HUES6 (cell line): Measurements from ENCODE around the gene DNAJA3.

Experiments used
- H3K27ac ChIP-seq: 2 replicates; pipeline ENCODE4 v1.7.0; 2013; ENCODE audit warnings: low read depth, mild to moderate bottlenecking, low read length, inconsistent platforms
- H3K27me3 ChIP-seq: 2 replicates; pipeline ENCODE4 v1.6.1; 2013; ENCODE audit warnings: low read length; ENCODE audit not compliant: control insufficient read depth, insufficient read depth
- H3K36me3 ChIP-seq: 2 replicates; pipeline ENCODE4 v1.6.1; 2013; ENCODE audit warnings: low read length; ENCODE audit not compliant: control insufficient read depth, insufficient read depth
- H3K4me1 ChIP-seq: 2 replicates; pipeline ENCODE4 v1.6.1; 2013; ENCODE audit warnings: low read length; ENCODE audit not compliant: control insufficient read depth, insufficient read depth
- H3K4me3 ChIP-seq: 2 replicates; pipeline ENCODE4 v1.5.1; 2013; ENCODE audit warnings: low read depth, low read length
- H3K9ac ChIP-seq: one replicate; pipeline ENCODE4 v1.6.1; 2013; ENCODE audit warnings: mild to moderate bottlenecking, low read length
- H3K9me3 ChIP-seq: 2 replicates; pipeline ENCODE4 v1.6.1; 2013; ENCODE audit warnings: low read depth, low read length; ENCODE audit not compliant: control insufficient read depth, insufficient read depth

DNAJA3 gene

DNA sequence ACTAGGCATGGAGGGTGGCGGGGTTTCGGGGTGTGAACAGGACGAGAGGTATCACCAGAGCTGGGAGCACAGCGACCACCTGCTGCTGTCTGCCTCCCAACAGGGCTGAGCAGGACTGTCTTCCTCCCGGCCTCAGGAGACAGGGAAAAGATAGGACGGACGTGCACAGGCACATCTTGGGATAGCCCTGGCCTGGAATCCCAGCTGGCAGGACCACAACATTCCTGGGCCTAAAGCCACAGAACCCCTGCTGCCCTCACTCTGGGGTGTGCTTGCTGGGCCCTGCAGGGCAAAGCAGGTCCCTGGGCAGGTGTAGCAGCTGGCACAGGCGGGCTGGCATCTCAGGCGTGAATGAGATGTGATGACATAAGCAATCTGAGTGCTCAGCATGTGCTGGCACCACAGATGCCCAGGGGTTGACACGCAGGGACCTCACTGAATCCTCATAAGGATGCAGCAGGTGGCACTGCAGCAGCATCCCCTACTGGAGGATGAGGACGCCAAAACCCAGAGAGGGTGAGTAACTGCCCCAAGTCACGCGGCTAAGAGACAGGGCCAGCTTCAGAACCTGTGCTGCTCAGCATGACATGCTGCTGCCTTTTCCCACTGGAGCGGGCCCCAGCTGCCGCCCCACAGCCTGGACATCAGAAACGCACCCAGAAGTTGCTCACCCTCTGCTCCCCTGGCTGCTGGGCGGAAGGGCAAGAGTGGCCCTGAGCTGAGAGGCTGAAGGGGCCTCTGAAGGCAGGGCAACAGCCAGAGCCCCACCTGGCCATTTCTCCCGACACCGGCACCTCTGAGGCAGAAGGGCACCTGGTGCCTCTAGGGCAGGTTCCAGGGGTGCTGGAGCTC, 16.4 kb upstream of the DNAJA3 start:
- no peaks in the 10 kb centered on the region for H3K27me3 ChIP-seq
- peaks cover 30% of the 10 kb centered on the region for H3K36me3 ChIP-seq
- H3K27ac ChIP-seq, result no peak overlapping the region
- H3K9me3 ChIP-seq, result no peaks in the 10 kb centered on the region
- no peak overlapping the region for H3K9ac ChIP-seq
- H3K4me3 ChIP-seq, result no peak overlapping the region
- H3K4me1 ChIP-seq, result peaks cover 3% of the 10 kb centered on the region

- H3K27me3 ChIP-seq, result no peaks in the 10 kb centered on the region
- H3K36me3 ChIP-seq, result peaks cover 25% of the 10 kb centered on the region
- no peak overlapping the region for H3K4me3 ChIP-seq
- no peak overlapping the region for H3K9ac ChIP-seq
- peaks cover 6% of the 10 kb centered on the region; the same call in 1 of the 2 replicates for H3K4me1 ChIP-seq
- no peak overlapping the region for H3K27ac ChIP-seq
- H3K9me3 ChIP-seq, result no peaks in the 10 kb centered on the region
Observed at GRCh38 chr16:4410335-4411075, 15.2 kb upstream of the DNAJA3 start.

GRCh38 chr16:4411684-4412083, 14.0 kb upstream of the DNAJA3 start:
- Histone ChIP-seq H3K36me3 (peaks cover 25% of the 10 kb centered on the region), H3K27ac (no peak overlapping the region), H3K4me1 (peaks cover 7% of the 10 kb centered on the region; the same call in 1 of the 2 replicates), H3K27me3 (no peaks in the 10 kb centered on the region), H3K4me3 (no peak overlapping the region), H3K9ac (no peak overlapping the region), H3K9me3 (no peaks in the 10 kb centered on the region)

GRCh38 chr16:4412159-4412558, 13.5 kb upstream of the DNAJA3 start:
- Histone ChIP-seq H3K27ac (no peak overlapping the region), H3K4me3 (no peak overlapping the region), H3K4me1 (peaks cover 7% of the 10 kb centered on the region; the same call in 1 of the 2 replicates), H3K27me3 (no peaks in the 10 kb centered on the region), H3K36me3 (peaks cover 25% of the 10 kb centered on the region), H3K9me3 (no peaks in the 10 kb centered on the region), H3K9ac (no peak overlapping the region)

DNA sequence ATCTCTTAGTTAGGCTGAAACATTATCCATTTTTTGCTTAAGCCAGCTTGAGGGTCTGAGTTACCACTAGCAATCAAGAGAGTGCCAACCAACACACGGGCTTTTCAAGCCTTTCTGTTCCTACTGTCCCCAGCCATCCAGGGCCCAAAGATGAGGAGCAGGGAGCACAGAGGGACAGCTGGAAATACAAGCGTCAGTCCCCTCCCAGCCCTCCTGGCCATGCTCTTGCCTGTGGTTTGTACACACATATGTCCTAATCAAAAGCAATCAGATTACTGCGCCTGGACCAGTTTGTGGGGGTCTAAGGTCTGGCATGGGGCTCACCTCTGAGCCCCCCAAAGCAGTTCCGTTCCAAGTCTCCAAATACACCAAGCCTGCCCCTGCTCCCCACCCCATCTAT, 12.8 kb upstream of the DNAJA3 start:
- Histone ChIP-seq H3K9me3 (no peaks in the 10 kb centered on the region), H3K4me1 (peaks cover 7% of the 10 kb centered on the region; the same call in 1 of the 2 replicates), H3K4me3 (no peak overlapping the region), H3K27me3 (no peaks in the 10 kb centered on the region), H3K36me3 (peaks cover 18% of the 10 kb centered on the region), H3K27ac (no peak overlapping the region), H3K9ac (no peak overlapping the region)

DNA sequence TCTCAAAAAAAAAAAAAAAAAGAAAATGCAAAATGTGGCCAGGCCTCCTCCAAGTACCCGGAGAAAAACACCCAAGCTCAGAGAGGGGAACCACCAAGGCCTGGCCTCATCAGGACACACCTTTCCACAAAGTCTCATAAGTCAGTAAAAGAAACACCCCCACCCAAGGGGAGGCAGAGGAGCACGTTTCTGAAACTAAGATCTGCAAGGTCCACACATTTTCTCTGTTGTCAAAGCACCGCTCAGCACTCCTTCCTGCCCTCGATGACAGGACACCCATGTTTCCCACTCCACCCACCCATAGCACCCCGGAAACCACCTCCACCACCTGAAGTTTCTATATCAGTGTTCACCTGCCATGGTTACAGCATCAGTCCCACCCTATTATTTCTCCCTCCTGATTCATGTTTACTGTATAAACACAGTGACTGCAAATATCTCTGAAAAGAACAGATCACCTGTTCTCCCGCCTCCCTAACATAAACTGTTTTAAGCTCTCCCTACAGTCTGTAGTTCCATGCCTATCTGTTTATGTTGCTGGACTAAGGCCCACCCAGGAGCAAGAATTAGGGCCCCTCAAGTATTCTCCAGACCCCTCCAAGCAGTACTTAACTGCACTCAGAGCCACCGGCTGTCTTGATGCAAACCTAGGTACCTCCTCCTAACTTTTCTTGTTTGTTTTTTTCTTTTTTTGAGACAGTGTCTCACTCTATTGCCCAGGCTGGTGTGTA, 11.3 kb upstream of the DNAJA3 start:
- Histone ChIP-seq H3K9me3 (no peaks in the 10 kb centered on the region), H3K36me3 (peaks cover 14% of the 10 kb centered on the region; the same call in 1 of the 2 replicates), H3K27ac (no peak overlapping the region), H3K9ac (no peak overlapping the region), H3K4me3 (no peak overlapping the region), H3K27me3 (no peaks in the 10 kb centered on the region), H3K4me1 (peaks cover 8% of the 10 kb centered on the region; the same call in 1 of the 2 replicates)

DNA sequence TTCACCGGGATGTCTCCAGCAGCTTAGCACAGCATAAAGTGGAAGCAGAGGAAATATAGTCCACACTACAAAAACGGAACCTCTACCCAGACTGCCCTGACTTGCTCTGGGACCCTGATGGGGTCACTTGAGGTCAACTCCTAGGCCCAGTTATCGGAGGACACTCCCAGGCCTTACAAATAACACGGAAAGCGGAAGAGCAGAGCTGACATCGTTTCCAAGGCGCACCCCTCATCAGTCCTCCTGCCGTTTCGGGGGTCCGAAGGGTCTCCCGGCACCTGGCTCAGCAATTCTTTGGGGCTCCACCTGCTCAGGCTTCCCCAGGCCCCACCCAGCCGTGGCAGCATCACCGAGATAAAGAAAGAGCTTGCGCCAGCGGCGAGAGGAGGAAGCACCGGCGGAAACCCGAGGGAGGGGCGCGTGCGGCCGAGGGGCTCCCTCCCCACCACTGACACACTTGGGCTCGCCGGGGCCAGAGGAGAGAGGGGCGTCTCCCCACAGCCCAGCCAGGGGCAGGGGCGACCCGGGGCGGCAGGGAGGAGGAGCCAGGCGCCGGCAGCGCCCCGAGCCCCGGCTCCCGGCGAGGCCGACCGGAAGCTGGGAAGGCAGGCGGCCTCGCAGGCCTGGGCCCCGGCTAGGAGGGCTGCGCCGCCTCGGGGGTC, 10.0 kb upstream of the DNAJA3 start:
- H3K27me3 ChIP-seq, result no peaks in the 10 kb centered on the region
- peaks cover 14% of the 10 kb centered on the region; the same call in 1 of the 2 replicates for H3K36me3 ChIP-seq
- no peaks in the 10 kb centered on the region for H3K9me3 ChIP-seq
- H3K4me3 ChIP-seq, result peak overlapping the region; percentile 75
- H3K4me1 ChIP-seq, result peaks cover 11% of the 10 kb centered on the region
- peak overlapping the region; percentile 63 for H3K9ac ChIP-seq
- no peak overlapping the region for H3K27ac ChIP-seq

DNA sequence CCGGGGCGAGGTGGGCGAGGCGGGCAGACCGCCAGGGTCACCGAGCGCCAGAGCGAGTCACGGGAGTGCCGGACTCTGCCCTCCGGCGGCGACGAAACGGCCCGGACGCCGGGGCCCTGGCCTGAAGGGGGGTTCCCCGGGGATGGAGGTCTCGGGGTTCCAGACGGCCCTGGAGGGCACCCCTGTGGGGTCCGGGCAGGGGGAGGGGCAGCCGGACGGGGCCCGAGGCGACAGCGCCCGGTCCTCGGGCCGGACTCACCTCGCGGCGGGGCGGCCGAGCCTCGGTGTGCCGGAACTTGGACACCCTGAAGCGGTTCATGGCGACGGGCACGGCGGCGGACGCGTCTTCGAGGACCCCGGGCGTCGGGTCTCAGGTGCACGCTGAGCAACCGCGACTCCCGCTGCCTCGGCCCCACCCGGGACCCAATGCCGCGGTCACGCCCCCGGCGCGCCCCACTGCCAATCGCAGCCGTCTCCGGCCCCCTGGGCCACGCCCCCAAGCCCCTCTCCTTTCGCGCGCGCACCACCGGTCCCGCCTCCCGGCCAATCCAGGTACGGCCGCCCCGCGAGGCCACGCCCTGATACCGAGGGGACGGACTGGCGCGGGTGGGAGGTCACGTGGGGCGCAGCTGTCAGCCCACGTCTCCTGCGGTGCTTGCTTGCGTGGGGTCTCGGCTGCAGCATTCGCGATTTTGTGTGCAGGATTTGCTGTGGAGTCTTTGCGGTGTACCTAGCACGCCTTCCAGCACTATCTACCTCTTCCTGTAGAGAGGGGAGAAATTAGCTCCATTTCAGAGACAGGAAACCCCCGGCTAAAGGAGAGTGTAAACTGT, 9.3 kb upstream of the DNAJA3 start, which contains the start of gene CORO7:
Gene CORO7 (minus strand): TSS at position 397 of the 833 bp plus-strand sequence. CDS start 78 bp downstream, at position 319.
- Histone ChIP-seq H3K27ac (no peak within 1 kb of the TSS), H3K9ac (peak within 1 kb of the TSS; percentile 63), H3K4me3 (peak within 1 kb of the TSS; percentile 75), H3K4me1 (peaks cover 11% of the 10 kb centered on the region), H3K9me3 (no peaks in the 10 kb centered on the region), H3K36me3 (peaks cover 14% of the 10 kb centered on the region; the same call in 1 of the 2 replicates), H3K27me3 (no peaks in the 10 kb centered on the region)

- Histone ChIP-seq H3K4me1 (peaks cover 12% of the 10 kb centered on the region), H3K9ac (no peak overlapping the region)
Observed at GRCh38 chr16:4419402-4419959, 6.2 kb upstream of the DNAJA3 start.

More at GRCh38 chr16:4419402-4419959, 6.2 kb upstream of the DNAJA3 start:
- Histone ChIP-seq H3K27ac (no peak overlapping the region), H3K27me3 (no peaks in the 10 kb centered on the region), H3K4me3 (no peak overlapping the region), H3K9me3 (no peaks in the 10 kb centered on the region), H3K36me3 (no peaks in the 10 kb centered on the region)
